HG03196 (cell line): ENCODE results near the gene GPR87.

Source experiments
- ATAC-seq: cut with Tn5 transposase; IDR thresholded peaks from one replicate; pipeline ENCODE4 v1.9.1; 2021; ENCODE audit not compliant: unreplicated experiment

The GPR87 gene

DNA sequence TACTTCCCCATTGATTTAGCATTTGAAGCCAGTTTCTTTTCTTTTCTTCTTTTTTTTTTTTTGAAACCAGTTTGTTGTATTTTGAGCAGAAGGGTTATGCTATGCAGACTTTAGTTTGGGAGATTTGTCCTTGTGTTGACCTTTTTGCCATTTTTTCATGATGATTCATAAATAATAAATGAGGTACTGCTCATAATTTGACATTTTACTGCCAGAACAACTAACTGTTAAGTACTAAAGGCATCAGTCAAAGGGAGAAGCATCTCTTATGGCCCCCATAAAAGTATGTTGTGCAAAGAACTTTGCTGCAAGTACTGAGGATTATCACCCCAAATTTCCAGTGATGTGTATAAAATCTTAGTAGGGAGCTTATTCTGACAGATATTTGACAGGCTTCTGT is 1.7 kb upstream of the GPR87 start:
- no peak for ATAC-seq

- ATAC-seq = no peak
Observed at GRCh38 chr3:151315846-151316245, 774 bp downstream of the GPR87 start.

DNA sequence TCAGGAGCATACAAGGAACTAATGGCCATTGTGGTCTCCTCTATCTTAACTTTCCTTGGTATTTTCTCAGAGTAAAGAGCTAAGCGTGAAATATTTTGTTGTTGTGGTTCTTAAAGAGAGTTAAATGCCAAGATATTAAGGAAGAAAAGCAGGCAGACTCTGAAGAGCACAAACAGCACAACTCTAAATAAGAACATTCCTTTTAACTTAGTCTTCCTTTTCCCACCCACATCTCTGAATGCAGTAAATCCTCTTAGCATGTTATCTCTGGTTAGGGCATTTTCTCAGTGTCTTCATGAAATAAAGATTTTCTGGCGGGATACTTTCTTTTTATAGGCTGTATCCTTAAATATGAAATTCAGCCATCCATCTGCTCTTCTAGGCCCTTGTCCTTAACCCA is 1.5 kb downstream of the GPR87 start:
- no peak for ATAC-seq

GRCh38 chr3:151314593-151314992 is 2.0 kb downstream of the GPR87 start:
- no peak for ATAC-seq

DNA sequence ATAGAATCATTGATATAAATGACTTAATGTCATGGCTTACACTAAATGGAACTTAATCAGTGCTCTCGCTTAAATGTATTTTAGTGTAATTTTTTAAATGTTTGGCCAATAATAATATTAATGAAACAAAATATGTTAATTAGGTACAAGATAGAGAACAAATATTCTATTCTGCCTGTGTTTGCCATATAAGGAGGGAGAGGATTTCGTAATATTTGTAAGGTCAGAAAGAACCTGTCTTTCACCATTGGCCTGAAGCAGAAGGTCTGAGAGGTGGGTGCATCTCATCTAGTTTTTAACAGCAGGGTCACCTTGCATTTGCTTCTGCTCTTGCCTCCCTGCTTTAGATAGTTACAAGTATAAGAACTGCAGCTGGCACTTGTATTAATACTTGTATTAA is 2.5 kb downstream of the GPR87 start:
- no peak for ATAC-seq

DNA sequence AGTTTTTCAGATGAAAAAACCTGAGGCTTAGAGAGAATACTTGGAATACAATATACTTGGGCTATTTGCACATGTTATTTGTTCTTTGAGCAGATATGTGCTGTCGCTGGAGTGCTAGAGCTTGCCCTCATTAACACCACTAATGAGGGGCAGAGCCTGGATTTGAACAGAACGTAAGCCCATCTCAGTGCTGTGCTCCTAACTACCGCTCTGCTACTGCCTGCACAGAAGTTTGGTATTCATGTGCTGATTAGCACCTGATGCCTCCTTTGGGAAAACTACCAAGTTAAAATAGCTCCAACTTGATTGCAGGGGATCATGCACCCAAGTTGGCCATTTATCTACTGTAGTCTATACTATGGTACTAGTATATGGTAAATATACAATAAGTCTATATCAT is 3.6 kb downstream of the GPR87 start:
- ATAC-seq = no peak

DNA sequence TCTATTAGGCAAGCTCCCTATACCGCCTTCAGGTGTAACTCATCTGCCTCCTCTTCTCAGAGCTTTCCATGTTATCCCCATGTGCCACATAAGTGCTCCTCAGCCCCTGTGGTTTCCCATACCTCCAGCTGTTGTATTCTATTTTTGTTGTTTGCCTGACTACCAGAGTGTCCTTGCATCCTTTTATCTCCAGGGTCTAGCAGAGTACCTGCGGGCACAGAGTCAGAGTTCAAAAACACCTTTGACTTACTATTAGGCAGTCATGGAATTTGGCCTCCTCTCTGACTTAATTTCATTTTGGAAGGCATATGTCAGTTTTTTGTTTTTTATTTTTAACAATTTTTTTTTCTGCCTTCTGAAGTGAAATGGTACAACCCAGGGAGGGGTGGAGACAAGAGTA is 7.1 kb downstream of the GPR87 start:
- ATAC-seq = no peak

DNA sequence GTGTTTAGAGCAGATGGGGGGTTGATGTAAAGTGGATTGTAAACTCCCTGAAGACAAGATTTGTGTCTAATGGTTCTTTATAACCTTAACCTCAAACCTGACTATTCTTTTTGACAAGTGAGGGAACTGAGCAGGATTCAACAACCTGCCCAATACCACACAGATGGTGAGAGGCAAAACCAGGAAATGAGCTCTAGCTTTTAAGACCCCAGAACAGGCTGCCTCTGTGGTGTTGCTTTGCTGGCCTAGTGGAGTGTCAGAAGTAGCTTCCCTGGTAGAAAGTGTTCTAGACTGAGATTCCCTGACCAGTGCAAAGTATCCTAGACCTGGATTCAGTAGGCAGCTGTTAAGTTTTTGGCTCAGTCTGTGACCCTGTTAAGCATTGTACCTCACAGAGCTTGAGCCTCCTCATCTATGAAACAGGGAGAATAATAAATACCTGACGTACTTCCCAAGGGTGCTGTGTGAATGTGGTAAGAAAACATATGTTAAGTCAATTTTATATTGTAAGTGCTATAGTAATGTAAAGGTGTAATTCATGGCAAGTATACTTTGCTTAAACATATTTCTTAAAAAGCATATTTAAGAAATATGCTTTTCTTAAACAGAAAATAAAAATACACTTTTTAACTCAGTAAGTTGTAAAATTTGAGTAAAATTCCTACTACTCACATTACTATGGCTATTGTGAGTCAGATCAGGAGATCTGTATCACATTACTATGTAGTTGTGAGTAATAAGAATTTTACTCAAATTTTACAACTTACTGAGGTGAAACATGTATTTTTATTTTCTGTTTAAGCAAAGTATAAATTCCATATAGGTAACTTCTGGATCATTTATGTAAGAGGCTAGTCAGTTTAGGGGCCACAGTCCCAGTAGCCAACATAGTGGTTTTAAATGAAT is 8.8 kb downstream of the GPR87 start:
- ATAC-seq = no peak

GRCh38 chr3:151307131-151307530 is 9.5 kb downstream of the GPR87 start:
- no peak for ATAC-seq

- no peak for ATAC-seq
Observed at GRCh38 chr3:151306168-151306810, 10.3 kb downstream of the GPR87 start.

DNA sequence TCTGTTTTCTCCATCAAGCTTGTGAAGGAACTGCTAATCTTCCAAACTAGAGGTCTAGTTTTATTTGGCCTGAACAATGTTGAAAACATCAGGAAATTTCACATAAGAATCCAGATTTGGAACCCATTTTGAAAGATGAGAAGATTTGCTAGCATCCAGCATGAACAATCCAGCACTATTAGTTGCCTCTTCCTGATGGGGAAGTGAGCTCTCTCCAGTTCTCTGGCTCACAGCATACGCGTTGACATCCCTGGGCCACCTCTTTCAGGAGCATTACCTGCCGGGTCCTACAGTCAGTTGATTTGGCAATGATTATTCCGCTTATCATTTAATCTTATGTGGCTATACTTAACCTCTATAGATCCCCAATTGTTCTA is 10.9 kb downstream of the GPR87 start:
- no peak for ATAC-seq

GRCh38 chr3:151305060-151305774 is 11.4 kb downstream of the GPR87 start:
- ATAC-seq = no peak

DNA sequence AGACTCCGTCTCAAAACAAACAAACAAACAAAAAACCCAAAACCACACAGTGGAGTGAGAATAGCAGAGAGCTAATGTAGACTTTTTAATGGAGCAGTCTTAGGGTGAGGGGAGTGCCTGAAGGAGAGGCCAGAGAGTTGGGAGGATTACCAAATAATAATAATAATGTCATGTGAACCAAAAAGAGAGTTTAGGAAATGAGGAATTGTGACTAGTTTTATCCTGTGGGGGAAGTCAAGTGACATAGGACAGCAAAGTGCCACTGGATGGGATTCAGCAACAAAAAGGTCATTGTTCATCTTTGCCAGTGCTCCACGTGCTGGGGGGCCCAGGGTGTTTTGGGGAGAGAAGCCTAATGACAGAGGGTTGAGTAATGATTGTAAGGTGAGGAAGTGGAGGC is 12.9 kb downstream of the GPR87 start:
- ATAC-seq = no peak

- ATAC-seq = no peak
Observed at GRCh38 chr3:151301787-151302186, 14.8 kb downstream of the GPR87 start.

GRCh38 chr3:151300539-151300938 is 16.1 kb downstream of the GPR87 start:
- ATAC-seq = no peak

- no peak for ATAC-seq
Observed at GRCh38 chr3:151299006-151299405, 17.6 kb downstream of the GPR87 start.

DNA sequence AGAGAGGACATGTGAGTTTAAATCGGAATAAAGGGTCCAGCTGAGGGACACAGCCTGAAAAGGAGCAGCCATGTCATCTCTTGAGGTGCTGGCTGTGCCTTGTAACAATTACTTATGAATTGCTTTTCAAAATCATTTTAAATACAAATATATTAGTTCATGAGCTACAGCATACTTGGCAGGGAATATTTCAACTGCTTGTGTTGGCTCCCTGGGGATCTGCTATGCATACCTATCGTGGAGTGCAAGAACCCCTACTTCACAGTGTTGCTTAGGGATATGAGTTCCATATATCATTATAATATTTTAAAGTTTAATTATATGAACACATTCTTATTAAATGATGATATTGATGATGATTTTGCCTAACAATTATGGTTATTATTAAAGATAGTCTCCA is 19.2 kb downstream of the GPR87 start:
- ATAC-seq = no peak

DNA sequence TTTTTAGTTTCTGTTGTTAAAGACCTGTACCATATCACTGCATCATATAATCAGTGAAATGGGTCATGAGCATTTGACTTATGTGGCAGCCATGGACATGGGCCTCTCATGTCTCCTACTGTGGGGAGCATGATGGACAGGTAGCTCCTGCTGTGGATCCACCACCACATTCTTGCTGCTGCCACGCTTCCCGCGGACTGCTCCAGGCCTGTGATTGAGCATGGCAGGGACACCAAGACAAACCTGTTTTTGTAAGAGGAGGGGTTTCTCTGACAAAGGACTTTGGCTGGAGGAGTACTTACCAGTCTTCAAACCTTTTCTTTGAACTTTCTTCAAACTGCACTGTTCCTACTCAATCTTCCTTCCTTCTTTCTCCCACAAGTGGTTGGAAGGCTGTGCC is 20.4 kb downstream of the GPR87 start:
- no peak for ATAC-seq

DNA sequence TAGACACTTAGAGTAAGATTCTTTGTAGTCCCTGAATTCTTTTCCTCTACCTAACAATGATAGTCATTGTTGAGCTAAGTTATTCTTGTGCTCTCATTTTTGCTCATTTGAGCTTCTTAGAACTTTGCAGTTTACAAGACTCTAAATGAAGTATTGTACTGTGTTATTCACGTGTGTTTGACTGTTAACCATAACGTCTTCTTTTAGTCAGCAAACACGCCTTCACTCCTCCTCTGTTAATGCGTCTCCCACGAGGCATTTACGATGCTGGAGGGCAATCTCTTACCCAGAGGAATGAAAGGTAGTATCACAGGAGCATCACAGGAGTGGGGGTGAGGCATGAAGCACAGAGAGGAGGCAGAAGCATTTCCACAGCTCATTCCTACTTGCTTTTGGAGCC is 23.5 kb downstream of the GPR87 start:
- ATAC-seq = no peak

GRCh38 chr3:151290673-151291072 is 25.9 kb downstream of the GPR87 start:
- no peak for ATAC-seq

DNA sequence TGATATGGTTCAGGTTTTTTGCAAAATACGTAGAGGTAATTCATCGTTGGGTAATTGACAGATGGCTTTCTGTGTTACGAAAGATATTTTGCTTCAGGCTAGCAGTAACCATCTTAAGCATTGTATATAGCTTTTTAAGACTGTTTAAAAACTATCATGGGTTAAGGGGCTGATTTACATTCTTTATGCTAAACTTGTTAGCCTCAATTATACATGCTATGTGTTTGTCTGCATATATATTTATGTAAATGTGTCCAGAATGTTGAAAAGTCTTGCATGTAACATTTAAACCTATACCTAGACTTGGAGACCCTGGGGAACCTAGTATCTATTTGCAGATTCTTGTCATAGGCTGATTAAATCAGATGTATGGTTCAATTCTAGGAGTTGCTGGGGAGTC is 27.2 kb downstream of the GPR87 start:
- no peak for ATAC-seq

DNA sequence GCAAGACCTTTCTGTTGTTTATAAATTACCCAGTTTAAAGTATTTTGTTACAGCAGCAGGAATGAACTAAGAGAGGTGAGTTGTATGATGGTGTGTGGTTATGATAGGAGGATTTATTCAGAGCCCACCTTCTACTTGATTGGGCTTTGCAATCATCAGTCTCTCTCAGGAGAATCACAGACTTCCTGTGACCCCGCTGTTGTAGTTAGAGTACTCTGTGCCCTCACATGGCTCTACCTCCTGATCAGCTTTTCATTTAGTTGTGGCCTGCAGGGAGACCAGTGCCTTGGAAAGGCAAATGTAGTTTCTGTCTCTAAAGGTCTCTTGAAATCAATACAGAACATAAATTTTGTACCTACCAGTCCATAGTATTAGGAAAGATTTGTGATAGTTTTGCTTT is 30.7 kb downstream of the GPR87 start:
- ATAC-seq = no peak
